ENCODE measurements around the gene MYT1.

GRCh38 chr20:64196309-64196708 lies 32.1 kb downstream of the MYT1 start:
- TF ChIP-seq BORCS8-MEF2B (CRISPR knock-in tag; IDR thresholded peaks at IDR 0.05) (no peak), FOXJ3 (CRISPR knock-in tag; IDR thresholded peaks at IDR 0.05; ENCODE audit: borderline replicate concordance) (no peak), ZNF3 (CRISPR knock-in tag; IDR thresholded peaks at IDR 0.05) (no peak), ZNF282 (IDR thresholded peaks at IDR 0.05; ENCODE audit: partially characterized antibody) (no peak), ATF3 (CRISPR knock-in tag; IDR thresholded peaks at IDR 0.05) (no peak), ZNF776 (CRISPR knock-in tag; IDR thresholded peaks at IDR 0.05) (no peak), TCF12 (IDR thresholded peaks at IDR 0.05) (no peak), TCF12 (CRISPR knock-in tag; IDR thresholded peaks at IDR 0.05) (no peak), EP300 (IDR thresholded peaks at IDR 0.05; ENCODE audit: low read depth in 2 of 2, low read length in 2 of 2) (no peak), EP300 (CRISPR knock-in tag; IDR thresholded peaks at IDR 0.05; ENCODE audit: borderline replicate concordance) (no peak), SMC3 (IDR thresholded peaks at IDR 0.05; ENCODE audit: low read length) (no peak), IKZF1 (IDR thresholded peaks at IDR 0.05) (no peak), NFYB (CRISPR knock-in tag; IDR thresholded peaks at IDR 0.05) (no peak), CBX2 (IDR thresholded peaks at IDR 0.05; ENCODE audit: low read depth, low read length) (no peak), CBX2 (CRISPR knock-in tag; IDR thresholded peaks at IDR 0.05; ENCODE audit: low read depth) (no peak)
- TF ChIP-seq, protein P1, sequence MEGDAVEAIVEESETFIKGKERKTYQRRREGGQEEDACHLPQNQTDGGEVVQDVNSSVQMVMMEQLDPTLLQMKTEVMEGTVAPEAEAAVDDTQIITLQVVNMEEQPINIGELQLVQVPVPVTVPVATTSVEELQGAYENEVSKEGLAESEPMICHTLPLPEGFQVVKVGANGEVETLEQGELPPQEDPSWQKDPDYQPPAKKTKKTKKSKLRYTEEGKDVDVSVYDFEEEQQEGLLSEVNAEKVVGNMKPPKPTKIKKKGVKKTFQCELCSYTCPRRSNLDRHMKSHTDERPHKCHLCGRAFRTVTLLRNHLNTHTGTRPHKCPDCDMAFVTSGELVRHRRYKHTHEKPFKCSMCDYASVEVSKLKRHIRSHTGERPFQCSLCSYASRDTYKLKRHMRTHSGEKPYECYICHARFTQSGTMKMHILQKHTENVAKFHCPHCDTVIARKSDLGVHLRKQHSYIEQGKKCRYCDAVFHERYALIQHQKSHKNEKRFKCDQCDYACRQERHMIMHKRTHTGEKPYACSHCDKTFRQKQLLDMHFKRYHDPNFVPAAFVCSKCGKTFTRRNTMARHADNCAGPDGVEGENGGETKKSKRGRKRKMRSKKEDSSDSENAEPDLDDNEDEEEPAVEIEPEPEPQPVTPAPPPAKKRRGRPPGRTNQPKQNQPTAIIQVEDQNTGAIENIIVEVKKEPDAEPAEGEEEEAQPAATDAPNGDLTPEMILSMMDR (CRISPR knock-in tag; IDR thresholded peaks at IDR 0.05), result no peak
- TF ChIP-seq, protein P2, sequence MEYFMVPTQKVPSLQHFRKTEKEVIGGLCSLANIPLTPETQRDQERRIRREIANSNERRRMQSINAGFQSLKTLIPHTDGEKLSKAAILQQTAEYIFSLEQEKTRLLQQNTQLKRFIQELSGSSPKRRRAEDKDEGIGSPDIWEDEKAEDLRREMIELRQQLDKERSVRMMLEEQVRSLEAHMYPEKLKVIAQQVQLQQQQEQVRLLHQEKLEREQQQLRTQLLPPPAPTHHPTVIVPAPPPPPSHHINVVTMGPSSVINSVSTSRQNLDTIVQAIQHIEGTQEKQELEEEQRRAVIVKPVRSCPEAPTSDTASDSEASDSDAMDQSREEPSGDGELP (IDR thresholded peaks at IDR 0.05; ENCODE audit: borderline replicate concordance, low read depth), result no peak

All from HepG2 (cell line).